ENCODE data around the gene HSF5.

The HSF5 gene

GRCh38 chr17:58501451-58501850, 13.2 kb upstream of the HSF5 start:
- H3K18ac ChIP-seq (ENCODE audit: low read depth in 1 of 2, low read length in 2 of 2): no peak overlapping the region
- DNase-seq: no peak
- H4K8ac ChIP-seq (ENCODE audit: low read length): no peak overlapping the region
- no peak overlapping the region for H2BK15ac ChIP-seq (ENCODE audit: low read depth, poor library complexity, severe bottlenecking)
- no peaks in the 10 kb centered on the region for H3K9me3 ChIP-seq (ENCODE audit: control insufficient read depth, low read length)
- peaks cover 45 to 90% of the 10 kb centered on the region in 2 experiments for H3K36me3 ChIP-seq (ENCODE audit: control insufficient read depth in 1 of 2, insufficient read depth in 2 of 2, low read depth in 1 of 2, low read length in 2 of 2)
- H3K27me3 ChIP-seq (ENCODE audit: control insufficient read depth in 1 of 2, insufficient read depth in 1 of 2, low read length in 2 of 2): no peaks in the 10 kb centered on the region
- no peak overlapping the region for H2BK120ac ChIP-seq (ENCODE audit: low read depth, low read length)
- no peak overlapping the region for H3K4ac ChIP-seq (ENCODE audit: low read depth in 1 of 2, low read length in 2 of 2)
- H2AFZ ChIP-seq (ENCODE audit: low read depth, low read length): no peak overlapping the region
- H3K79me1 ChIP-seq (replicated peaks; ENCODE audit: low read length, poor library complexity, severe bottlenecking): peaks cover 14% of the 10 kb centered on the region
- H2AK5ac ChIP-seq (ENCODE audit: low read length, severe bottlenecking): no peak overlapping the region
- no peak overlapping the region for H3K4me3 ChIP-seq (ENCODE audit: insufficient read depth in 1 of 2, low read depth in 1 of 2, low read length in 2 of 2)
- H3K9ac ChIP-seq (ENCODE audit: low read length): no peak overlapping the region
- no peak overlapping the region for H4K91ac ChIP-seq (ENCODE audit: low read length)
- H2BK12ac ChIP-seq (ENCODE audit: low read length in 2 of 2): no peak overlapping the region
- H3K4me1 ChIP-seq (ENCODE audit: control insufficient read depth, insufficient read depth, low read depth, low read length): no peaks in the 10 kb centered on the region
- no peak overlapping the region for H2BK5ac ChIP-seq (ENCODE audit: low read depth, low read length, poor library complexity, severe bottlenecking)
- H3K27ac ChIP-seq (ENCODE audit: low read length, poor library complexity, severe bottlenecking): no peak overlapping the region
- H3K23ac ChIP-seq (ENCODE audit: low read length in 2 of 2): no peak overlapping the region
- H3K14ac ChIP-seq (ENCODE audit: low read length in 2 of 2): no peak overlapping the region
- no peak overlapping the region for H3K4me2 ChIP-seq (ENCODE audit: low read length, poor library complexity, severe bottlenecking)
- 100% methylated on average over 2 of the region's 7 CpGs for WGBS

GRCh38 chr17:58498177-58498828, 10.1 kb upstream of the HSF5 start:
- Histone ChIP-seq H3K27me3 (ENCODE audit: control insufficient read depth in 1 of 2, insufficient read depth in 1 of 2, low read length in 2 of 2) (no peaks in the 10 kb centered on the region), H3K36me3 (ENCODE audit: control insufficient read depth in 1 of 2, insufficient read depth in 2 of 2, low read depth in 1 of 2, low read length in 2 of 2) (peaks cover 39 to 88% of the 10 kb centered on the region in 2 experiments), H3K27ac (ENCODE audit: low read length, poor library complexity, severe bottlenecking) (no peak overlapping the region), H2BK12ac (ENCODE audit: low read length in 2 of 2) (no peak overlapping the region), H3K9me3 (ENCODE audit: control insufficient read depth, low read length) (no peaks in the 10 kb centered on the region), H3K23ac (ENCODE audit: low read length in 2 of 2) (no peak overlapping the region), H3K9ac (ENCODE audit: low read length) (no peak overlapping the region), H3K4me2 (ENCODE audit: low read length, poor library complexity, severe bottlenecking) (no peak overlapping the region), H3K18ac (ENCODE audit: low read depth in 1 of 2, low read length in 2 of 2) (no peak overlapping the region), H2BK5ac (ENCODE audit: low read depth, low read length, poor library complexity, severe bottlenecking) (no peak overlapping the region), H3K4ac (ENCODE audit: low read depth in 1 of 2, low read length in 2 of 2) (no peak overlapping the region), H4K8ac (ENCODE audit: low read length) (no peak overlapping the region), H2BK15ac (ENCODE audit: low read depth, poor library complexity, severe bottlenecking) (no peak overlapping the region), H4K91ac (ENCODE audit: low read length) (no peak overlapping the region), H2AFZ (ENCODE audit: low read depth, low read length) (no peak overlapping the region), H2AK5ac (ENCODE audit: low read length, severe bottlenecking) (no peak overlapping the region), H3K4me3 (ENCODE audit: insufficient read depth in 1 of 2, low read depth in 1 of 2, low read length in 2 of 2) (no peak overlapping the region), H3K14ac (ENCODE audit: low read length in 2 of 2) (no peak overlapping the region), H3K79me1 (replicated peaks; ENCODE audit: low read length, poor library complexity, severe bottlenecking) (peaks cover 26% of the 10 kb centered on the region), H2BK120ac (ENCODE audit: low read depth, low read length) (no peak overlapping the region), H3K4me1 (ENCODE audit: control insufficient read depth, insufficient read depth, low read depth, low read length) (no peaks in the 10 kb centered on the region)
- DNase-seq: no peak
- 98% methylated on average over 5 of the region's 6 CpGs for WGBS

- Histone ChIP-seq H3K4me2 (ENCODE audit: low read length, poor library complexity, severe bottlenecking) (no peak overlapping the region), H3K36me3 (ENCODE audit: control insufficient read depth in 1 of 2, insufficient read depth in 2 of 2, low read depth in 1 of 2, low read length in 2 of 2) (peaks cover 50 to 97% of the 10 kb centered on the region in 2 experiments), H3K27ac (ENCODE audit: low read length, poor library complexity, severe bottlenecking) (no peak overlapping the region), H2BK120ac (ENCODE audit: low read depth, low read length) (no peak overlapping the region), H3K23ac (ENCODE audit: low read length in 2 of 2) (no peak overlapping the region), H3K27me3 (ENCODE audit: control insufficient read depth in 1 of 2, insufficient read depth in 1 of 2, low read length in 2 of 2) (no peaks in the 10 kb centered on the region), H2AK5ac (ENCODE audit: low read length, severe bottlenecking) (no peak overlapping the region), H4K91ac (ENCODE audit: low read length) (no peak overlapping the region), H3K4me3 (ENCODE audit: insufficient read depth in 1 of 2, low read depth in 1 of 2, low read length in 2 of 2) (no peak overlapping the region), H3K9me3 (ENCODE audit: control insufficient read depth, low read length) (no peaks in the 10 kb centered on the region), H3K18ac (ENCODE audit: low read depth in 1 of 2, low read length in 2 of 2) (no peak overlapping the region), H2BK15ac (ENCODE audit: low read depth, poor library complexity, severe bottlenecking) (no peak overlapping the region), H3K14ac (ENCODE audit: low read length in 2 of 2) (no peak overlapping the region), H2BK12ac (ENCODE audit: low read length in 2 of 2) (no peak overlapping the region), H3K4me1 (ENCODE audit: control insufficient read depth, insufficient read depth, low read depth, low read length) (no peaks in the 10 kb centered on the region), H2BK5ac (ENCODE audit: low read depth, low read length, poor library complexity, severe bottlenecking) (no peak overlapping the region), H3K4ac (ENCODE audit: low read depth in 1 of 2, low read length in 2 of 2) (no peak overlapping the region), H2AFZ (ENCODE audit: low read depth, low read length) (no peak overlapping the region), H3K9ac (ENCODE audit: low read length) (no peak overlapping the region), H4K8ac (ENCODE audit: low read length) (no peak overlapping the region), H3K79me1 (replicated peaks; ENCODE audit: low read length, poor library complexity, severe bottlenecking) (peaks cover 29% of the 10 kb centered on the region)
- 100% methylated on average over 3 of the region's 4 CpGs for WGBS
- no peak for DNase-seq
Observed at GRCh38 chr17:58493506-58493905, 5.3 kb upstream of the HSF5 start.

- H4K8ac ChIP-seq (ENCODE audit: low read length): no peak overlapping the region
- no peak overlapping the region for H2BK120ac ChIP-seq (ENCODE audit: low read depth, low read length)
- H2BK12ac ChIP-seq (ENCODE audit: low read length in 2 of 2): no peak overlapping the region
- H3K79me1 ChIP-seq (replicated peaks; ENCODE audit: low read length, poor library complexity, severe bottlenecking): peaks cover 27% of the 10 kb centered on the region
- no peaks in the 10 kb centered on the region for H3K9me3 ChIP-seq (ENCODE audit: control insufficient read depth, low read length)
- DNase-seq: no peak
- H3K4ac ChIP-seq (ENCODE audit: low read depth in 1 of 2, low read length in 2 of 2): no peak overlapping the region
- H3K23ac ChIP-seq (ENCODE audit: low read length in 2 of 2): no peak overlapping the region
- no peak overlapping the region for H3K27ac ChIP-seq (ENCODE audit: low read length, poor library complexity, severe bottlenecking)
- H2AFZ ChIP-seq (ENCODE audit: low read depth, low read length): no peak overlapping the region
- no peak overlapping the region for H3K18ac ChIP-seq (ENCODE audit: low read depth in 1 of 2, low read length in 2 of 2)
- no peak overlapping the region for H4K91ac ChIP-seq (ENCODE audit: low read length)
- WGBS: 98% methylated on average over 11 of the region's 11 CpGs
- H3K4me2 ChIP-seq (ENCODE audit: low read length, poor library complexity, severe bottlenecking): no peak overlapping the region
- no peaks in the 10 kb centered on the region for H3K27me3 ChIP-seq (ENCODE audit: control insufficient read depth in 1 of 2, insufficient read depth in 1 of 2, low read length in 2 of 2)
- no peak overlapping the region for H3K14ac ChIP-seq (ENCODE audit: low read length in 2 of 2)
- H2BK15ac ChIP-seq (ENCODE audit: low read depth, poor library complexity, severe bottlenecking): no peak overlapping the region
- no peak overlapping the region for H3K9ac ChIP-seq (ENCODE audit: low read length)
- no peak overlapping the region for H3K4me3 ChIP-seq (ENCODE audit: insufficient read depth in 1 of 2, low read depth in 1 of 2, low read length in 2 of 2)
- H3K36me3 ChIP-seq (ENCODE audit: control insufficient read depth in 1 of 2, insufficient read depth in 2 of 2, low read depth in 1 of 2, low read length in 2 of 2): peaks cover 58 to 89% of the 10 kb centered on the region in 2 experiments
- H2BK5ac ChIP-seq (ENCODE audit: low read depth, low read length, poor library complexity, severe bottlenecking): no peak overlapping the region
- H2AK5ac ChIP-seq (ENCODE audit: low read length, severe bottlenecking): no peak overlapping the region
- H3K4me1 ChIP-seq (ENCODE audit: control insufficient read depth, insufficient read depth, low read depth, low read length): no peaks in the 10 kb centered on the region
Observed at GRCh38 chr17:58492238-58493121, 4.3 kb upstream of the HSF5 start.
